Endothelial cell of umbilical vein (primary cell): Measurements from ENCODE around the gene LAMA5.

Source experiments
- CTCF ChIP-seq, 2 donors: IDR thresholded peaks; 1 replicate in 1 of 2; 2 replicates in 1 of 2; pipeline ENCODE4 v1.5.1; 2011; ENCODE audit warnings: low read length in 2 of 2, mild to moderate bottlenecking in 2 of 2, moderate library complexity in 2 of 2, control low read depth in 1 of 2, inconsistent platforms in 1 of 2, low read depth in 1 of 2; ENCODE audit not compliant: insufficient read depth in 1 of 2; ENCODE audit errors: extremely low read depth in 1 of 2
- EZH2 ChIP-seq: IDR thresholded peaks from 2 replicates; pipeline ENCODE4 v1.6.1; 2012; ENCODE audit warnings: borderline replicate concordance, low read depth, mild to moderate bottlenecking, moderate library complexity, low read length, inconsistent platforms; ENCODE audit not compliant: severe bottlenecking
- FOS ChIP-seq: IDR thresholded peaks from 2 replicates; pipeline ENCODE4 v1.6.1; 2011; ENCODE audit warnings: mild to moderate bottlenecking, low read length, moderate library complexity, borderline replicate concordance; ENCODE audit not compliant: insufficient read depth
- GATA2 ChIP-seq: IDR thresholded peaks from 2 replicates; pipeline ENCODE4 v1.7.0; 2011; ENCODE audit warnings: low read depth, mild to moderate bottlenecking, moderate library complexity, mixed read lengths, low read length; ENCODE audit not compliant: insufficient read length, insufficient read depth
- JUN ChIP-seq: IDR thresholded peaks from 2 replicates; pipeline ENCODE4 v1.6.1; 2011; ENCODE audit warnings: borderline replicate concordance, low read depth; ENCODE audit not compliant: insufficient read length, insufficient read depth
- MAX ChIP-seq: IDR thresholded peaks from 2 replicates; pipeline ENCODE4 v1.6.1; 2011; ENCODE audit not compliant: insufficient read depth, insufficient read length
- MYC ChIP-seq: IDR thresholded peaks from one replicate; pipeline ENCODE4 v1.6.1; 2011; ENCODE audit warnings: mild to moderate bottlenecking, low read depth, low read length
- POLR2A ChIP-seq: IDR thresholded peaks from 2 replicates; pipeline ENCODE4 v1.6.1; 2012; ENCODE audit warnings: low read depth, mild to moderate bottlenecking, control low read depth, low read length
- POLR2AphosphoS5 ChIP-seq: IDR thresholded peaks from 2 replicates; pipeline ENCODE4 v1.6.1; 2012; ENCODE audit warnings: low read depth, mild to moderate bottlenecking, control low read depth, low read length, moderate library complexity; ENCODE audit not compliant: insufficient read depth

GRCh38 chr20:62378215-62378614 is 11.1 kb upstream of the LAMA5 start:
- TF ChIP-seq POLR2AphosphoS5 (no peak), CTCF (IDR thresholded peaks at IDR 0.05; ENCODE audit: extremely low read depth in 1 of 2, insufficient read depth in 1 of 2, low read depth in 1 of 2, low read length in 2 of 2) (no peak), MAX (no peak), EZH2 (no peak), MYC (no peak), POLR2A (no peak), FOS (no peak), GATA2 (no peak), JUN (no peak)
